Mammary epithelial cell (primary cell): Measurements from ENCODE around the gene HHIP.

ENCODE experiments used
- EZH2 ChIP-seq: IDR thresholded peaks from 2 replicates; pipeline ENCODE4 v1.6.1; 2012; ENCODE audit warnings: low read length, inconsistent platforms, borderline replicate concordance
- TF ChIP-seq, protein P1 (sequence below), 2 donors: IDR thresholded peaks in 1 of 2; conservative IDR thresholded peaks in 1 of 2; 2 replicates each; pipeline ENCODE4 v1.5.1; 2011 to 2012; ENCODE audit warnings: inconsistent platforms in 2 of 2, low read length in 2 of 2, mild to moderate bottlenecking in 2 of 2, control low read depth in 1 of 2, low read depth in 1 of 2; ENCODE audit not compliant: insufficient read depth in 1 of 2; ENCODE audit errors: extremely low read depth in 1 of 2

DNA sequence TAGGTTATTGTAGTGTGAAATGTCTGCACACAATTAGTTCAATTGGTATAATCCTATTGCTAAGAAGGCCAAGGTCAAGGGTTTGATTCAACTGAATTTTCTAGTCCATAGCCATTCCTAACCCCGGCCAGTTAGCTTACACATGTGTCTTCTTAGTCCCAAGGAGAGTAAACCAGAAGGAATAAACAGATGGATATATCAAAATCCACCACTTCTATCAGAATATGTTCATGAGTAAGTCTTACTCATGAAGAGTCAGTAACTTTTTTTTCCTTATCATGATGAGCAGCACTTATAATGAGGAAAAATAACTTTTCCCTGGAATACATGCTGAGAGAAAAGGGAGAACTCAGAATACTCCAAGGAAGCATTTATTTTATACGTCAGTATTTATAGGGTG, 9.5 kb downstream of the HHIP start:
- TF ChIP-seq, protein P1, sequence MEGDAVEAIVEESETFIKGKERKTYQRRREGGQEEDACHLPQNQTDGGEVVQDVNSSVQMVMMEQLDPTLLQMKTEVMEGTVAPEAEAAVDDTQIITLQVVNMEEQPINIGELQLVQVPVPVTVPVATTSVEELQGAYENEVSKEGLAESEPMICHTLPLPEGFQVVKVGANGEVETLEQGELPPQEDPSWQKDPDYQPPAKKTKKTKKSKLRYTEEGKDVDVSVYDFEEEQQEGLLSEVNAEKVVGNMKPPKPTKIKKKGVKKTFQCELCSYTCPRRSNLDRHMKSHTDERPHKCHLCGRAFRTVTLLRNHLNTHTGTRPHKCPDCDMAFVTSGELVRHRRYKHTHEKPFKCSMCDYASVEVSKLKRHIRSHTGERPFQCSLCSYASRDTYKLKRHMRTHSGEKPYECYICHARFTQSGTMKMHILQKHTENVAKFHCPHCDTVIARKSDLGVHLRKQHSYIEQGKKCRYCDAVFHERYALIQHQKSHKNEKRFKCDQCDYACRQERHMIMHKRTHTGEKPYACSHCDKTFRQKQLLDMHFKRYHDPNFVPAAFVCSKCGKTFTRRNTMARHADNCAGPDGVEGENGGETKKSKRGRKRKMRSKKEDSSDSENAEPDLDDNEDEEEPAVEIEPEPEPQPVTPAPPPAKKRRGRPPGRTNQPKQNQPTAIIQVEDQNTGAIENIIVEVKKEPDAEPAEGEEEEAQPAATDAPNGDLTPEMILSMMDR (conservative IDR thresholded peaks at IDR 0.05 in 1 of 2, IDR thresholded peaks at IDR 0.05 in 1 of 2; ENCODE audit: extremely low read depth in 1 of 2, insufficient read depth in 1 of 2, low read depth in 1 of 2, low read length in 2 of 2) = no peak
- TF ChIP-seq EZH2 = no peak
